AG09319 (cell line): Measurements from ENCODE around the gene MTARC1.

Experiments
- DNase-seq: peaks from one replicate; pipeline ENCODE4 v3.0.0-alpha.2; 2010; ENCODE audit warnings: low read depth; ENCODE audit errors: extremely low read depth
- TF ChIP-seq, protein P1 (sequence below): IDR thresholded peaks from 2 replicates; pipeline ENCODE4 v1.5.1; 2011; ENCODE audit warnings: low read depth, mild to moderate bottlenecking, inconsistent platforms, low read length, moderate library complexity

MTARC1 gene

DNA sequence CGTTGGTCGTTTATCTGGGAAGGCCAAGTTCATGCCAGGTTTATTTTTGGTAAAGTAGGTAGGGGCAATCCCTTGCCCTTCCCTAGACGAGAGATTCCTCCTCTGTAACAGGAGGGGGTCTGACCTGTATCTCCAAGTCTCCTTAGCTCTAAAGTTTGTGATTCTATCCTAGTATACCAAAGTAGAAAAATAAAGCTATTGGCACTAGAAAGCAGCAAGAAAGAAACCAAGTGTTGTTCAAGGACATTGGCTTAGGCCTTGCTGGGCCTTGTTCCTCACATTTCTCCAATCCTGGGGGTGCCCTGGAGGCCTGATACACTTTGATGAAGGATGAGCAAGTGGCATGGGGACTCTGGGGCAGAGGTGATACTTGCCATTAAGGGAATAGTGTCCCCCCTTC, 37.8 kb upstream of the MTARC1 start:
- DNase-seq: no peak
- TF ChIP-seq, protein P1, sequence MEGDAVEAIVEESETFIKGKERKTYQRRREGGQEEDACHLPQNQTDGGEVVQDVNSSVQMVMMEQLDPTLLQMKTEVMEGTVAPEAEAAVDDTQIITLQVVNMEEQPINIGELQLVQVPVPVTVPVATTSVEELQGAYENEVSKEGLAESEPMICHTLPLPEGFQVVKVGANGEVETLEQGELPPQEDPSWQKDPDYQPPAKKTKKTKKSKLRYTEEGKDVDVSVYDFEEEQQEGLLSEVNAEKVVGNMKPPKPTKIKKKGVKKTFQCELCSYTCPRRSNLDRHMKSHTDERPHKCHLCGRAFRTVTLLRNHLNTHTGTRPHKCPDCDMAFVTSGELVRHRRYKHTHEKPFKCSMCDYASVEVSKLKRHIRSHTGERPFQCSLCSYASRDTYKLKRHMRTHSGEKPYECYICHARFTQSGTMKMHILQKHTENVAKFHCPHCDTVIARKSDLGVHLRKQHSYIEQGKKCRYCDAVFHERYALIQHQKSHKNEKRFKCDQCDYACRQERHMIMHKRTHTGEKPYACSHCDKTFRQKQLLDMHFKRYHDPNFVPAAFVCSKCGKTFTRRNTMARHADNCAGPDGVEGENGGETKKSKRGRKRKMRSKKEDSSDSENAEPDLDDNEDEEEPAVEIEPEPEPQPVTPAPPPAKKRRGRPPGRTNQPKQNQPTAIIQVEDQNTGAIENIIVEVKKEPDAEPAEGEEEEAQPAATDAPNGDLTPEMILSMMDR: no peak

DNA sequence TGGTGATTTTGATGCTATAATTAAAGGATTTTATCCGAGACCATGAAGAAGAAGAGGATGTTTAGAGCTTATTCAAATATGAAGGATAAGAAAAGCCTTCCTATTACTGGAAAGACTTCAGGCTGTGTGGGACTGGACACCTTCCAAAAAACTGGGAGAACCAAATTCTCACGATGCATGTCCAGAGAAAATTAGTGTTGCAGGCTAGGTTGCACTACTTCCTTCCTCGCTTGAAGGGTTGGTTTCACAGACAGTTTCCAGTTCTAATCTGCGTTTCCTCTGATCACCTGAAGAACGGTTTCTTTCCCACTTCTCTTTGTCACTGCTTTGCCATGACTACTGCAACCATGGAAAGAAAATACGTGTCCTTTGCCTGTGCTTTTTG, 36.6 kb upstream of the MTARC1 start:
- TF ChIP-seq, protein P1: no peak
- no peak for DNase-seq

DNA sequence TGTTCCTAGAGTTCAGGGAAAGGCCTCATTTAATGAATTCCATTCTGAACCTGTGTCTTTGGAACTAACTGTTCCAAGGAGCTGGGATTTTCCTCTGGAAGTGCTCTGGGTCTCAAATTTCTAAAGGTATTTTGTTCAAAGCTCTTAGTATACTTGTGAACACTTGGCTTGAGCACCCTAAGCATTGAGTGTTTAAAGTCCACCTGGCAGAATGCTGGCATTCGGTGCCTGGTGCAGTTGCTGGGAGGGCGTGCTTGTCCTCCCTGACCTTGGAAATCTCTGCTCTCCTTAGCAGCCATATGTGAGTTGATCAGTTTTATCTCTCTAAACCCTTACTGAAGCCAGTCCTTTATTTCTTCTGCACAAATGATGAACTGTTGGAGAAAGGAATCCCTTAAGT, 35.6 kb upstream of the MTARC1 start:
- TF ChIP-seq, protein P1: no peak
- no peak for DNase-seq

DNA sequence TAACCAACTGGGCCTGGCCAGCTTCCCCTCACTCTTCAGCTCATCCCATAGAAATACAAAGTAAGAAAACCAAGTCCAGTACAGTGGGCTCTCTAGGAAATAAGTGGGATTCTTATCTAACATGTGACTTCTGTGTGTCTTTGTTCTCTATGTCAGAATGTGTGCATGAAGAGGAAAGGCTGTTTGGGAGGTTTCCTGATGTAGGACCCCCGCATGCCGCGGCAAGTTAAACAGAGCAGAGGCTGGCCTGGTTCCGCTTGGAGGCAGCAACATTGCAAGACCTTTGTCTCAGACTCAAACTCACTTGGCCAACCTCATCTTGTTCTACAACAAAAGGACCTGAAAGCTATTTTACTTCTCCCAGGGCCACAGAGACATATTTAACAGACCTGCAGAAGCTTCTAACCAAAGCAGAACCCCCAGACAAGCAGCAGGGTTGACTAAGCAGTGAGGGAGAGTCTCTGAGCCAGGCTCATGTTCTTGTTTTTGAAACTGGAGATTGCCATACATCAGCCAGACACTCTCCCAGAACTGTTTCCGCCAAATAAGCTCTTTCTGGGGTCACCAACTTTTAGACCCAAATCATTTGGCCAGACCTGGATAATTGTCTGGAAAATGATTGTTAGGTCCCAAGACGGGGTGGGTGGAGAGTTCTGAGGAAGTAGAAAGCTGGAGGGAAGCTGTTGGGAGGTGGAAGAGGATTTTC, 32.3 kb upstream of the MTARC1 start:
- TF ChIP-seq, protein P1: no peak
- DNase-seq: no peak

DNA sequence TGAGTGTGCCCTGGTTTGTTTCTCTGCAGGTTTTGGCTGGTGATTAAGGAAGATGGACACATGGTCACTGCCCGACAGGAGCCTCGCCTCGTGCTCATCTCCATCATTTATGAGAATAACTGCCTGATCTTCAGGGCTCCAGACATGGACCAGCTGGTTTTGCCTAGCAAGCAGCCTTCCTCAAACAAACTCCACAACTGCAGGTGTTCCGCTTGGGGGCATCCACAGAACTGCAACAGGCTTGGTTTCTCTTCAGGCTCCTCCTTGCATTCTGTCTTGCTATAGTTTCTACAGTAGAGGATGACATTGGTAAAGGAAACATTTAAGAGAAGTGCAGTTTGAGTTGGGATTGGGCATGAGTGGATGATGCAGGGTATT, 31.8 kb upstream of the MTARC1 start:
- TF ChIP-seq, protein P1: no peak
- DNase-seq: no peak

DNA sequence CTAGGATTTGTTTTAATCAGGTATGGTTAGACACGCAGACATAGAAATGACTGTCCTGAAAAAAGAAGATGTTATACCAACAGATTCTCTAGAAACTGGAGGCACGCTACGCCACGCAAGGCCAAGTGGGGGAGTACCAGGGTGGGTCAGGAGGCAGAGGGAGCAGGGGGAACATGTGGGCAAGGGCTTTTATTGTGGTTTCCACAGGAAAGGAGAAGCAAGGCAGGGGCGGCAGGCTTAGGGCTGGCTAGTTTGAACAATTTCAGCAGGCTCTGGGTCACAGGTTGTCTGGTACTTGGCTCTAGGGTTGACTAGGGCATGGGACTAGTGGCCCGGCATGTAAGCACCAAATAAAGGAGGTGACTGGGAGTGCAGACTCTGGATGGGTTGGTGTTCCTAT, 31.4 kb upstream of the MTARC1 start:
- TF ChIP-seq, protein P1: no peak
- DNase-seq: no peak

DNA sequence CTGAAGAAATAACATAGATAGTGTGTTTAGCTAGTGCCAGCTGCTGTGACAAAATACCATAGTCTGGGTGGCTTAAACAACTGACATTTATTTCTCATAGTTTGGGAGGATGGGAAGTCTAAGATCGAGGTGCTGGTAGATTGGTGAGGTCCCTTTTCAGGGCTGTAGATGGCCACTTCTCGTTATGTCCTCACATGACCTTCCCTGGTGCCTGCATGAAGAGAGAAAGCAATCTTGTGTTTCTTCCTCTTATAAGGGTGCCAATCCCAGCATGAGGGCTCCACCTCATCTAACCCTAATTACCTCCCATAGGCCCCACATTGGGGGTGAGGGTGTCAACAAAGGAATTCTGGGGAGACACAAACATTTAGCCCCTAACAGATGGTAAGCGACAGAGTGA, 29.3 kb upstream of the MTARC1 start:
- TF ChIP-seq, protein P1: no peak
- DNase-seq: no peak
